Panc1 (cell line): Measurements from ENCODE around the gene OTOG. TPM values are rescaled to one million over a fixed set of nuclear protein-coding genes. Genes with fewer than 3 reads are reported as not detected.

Experiments used
- ATAC-seq: fragments of 200-7000 bp; cut with Tn5 transposase; 2 replicates; pipeline ENCODE4 v1.9.1; 2020; ENCODE audit warnings: mild to moderate bottlenecking, moderate library complexity
- BruUV-seq: library from RNA; stranded (reverse); fragments of 400-500 nt; replicated peaks from 2 replicates; lab custom pipeline; 2021; lab: Mats Ljungman, UMichigan
- CTCF ChIA-PET: fragments of 300-600 bp; sonication (Branson Sonifier 250); formaldehyde crosslinking; loops from one replicate; lab custom pipeline; 2022; ENCODE audit warnings: antibody characterized with exemption; lab: Charles Lee
- POLR2A ChIA-PET: fragments of 300-600 bp; sonication (Branson Sonifier 250); formaldehyde crosslinking; loops from one replicate; lab custom pipeline; 2022; ENCODE audit warnings: antibody characterized with exemption; lab: Charles Lee
- DNase-seq: peaks from one replicate; pipeline ENCODE4 v3.0.0-alpha.2; 2010; ENCODE audit warnings: low read depth, low spot score
- H3K27ac ChIP-seq: 2 replicates; pipeline ENCODE4 v1.5.1; 2011; ENCODE audit warnings: mild to moderate bottlenecking, low read length, inconsistent platforms
- H3K27me3 ChIP-seq: fragments of 200-500 bp; sonication (Bioruptor generic); 2 replicates; pipeline ENCODE4 v1.6.0; 2014; ENCODE audit warnings: low read length, inconsistent platforms; ENCODE audit not compliant: control insufficient read depth, insufficient read depth
- H3K36me3 ChIP-seq: fragments of 200-500 bp; sonication (Bioruptor generic); 2 replicates; pipeline ENCODE4 v1.5.1; 2014; ENCODE audit warnings: inconsistent platforms, mild to moderate bottlenecking, low read length, moderate library complexity; ENCODE audit not compliant: control insufficient read depth, insufficient read depth
- H3K4me1 ChIP-seq: 2 replicates; pipeline ENCODE4 v1.5.1; 2011; ENCODE audit warnings: inconsistent platforms, mild to moderate bottlenecking, low read length, moderate library complexity; ENCODE audit not compliant: control insufficient read depth, insufficient read depth
- H3K4me3 ChIP-seq, 2 experiments: 2 replicates each; pipeline ENCODE4 v1.5.1; 2011 to 2012; ENCODE audit warnings: low read depth in 2 of 2, low read length in 2 of 2, mild to moderate bottlenecking in 2 of 2, inconsistent platforms in 1 of 2, moderate library complexity in 1 of 2
- H3K9me3 ChIP-seq: fragments of 200-500 bp; sonication (Bioruptor generic); 2 replicates; pipeline ENCODE4 v1.5.1; 2014; ENCODE audit warnings: low read depth, mild to moderate bottlenecking, inconsistent platforms, low read length, moderate library complexity; ENCODE audit not compliant: control insufficient read depth, insufficient read depth
- POLR2AphosphoS5 ChIP-seq: IDR thresholded peaks from 2 replicates; pipeline ENCODE4 v1.6.1; 2012; ENCODE audit warnings: mild to moderate bottlenecking, low read depth, low read length, moderate library complexity
- SIN3A ChIP-seq: IDR thresholded peaks from 2 replicates; pipeline ENCODE4 v1.6.1; 2012; ENCODE audit warnings: low read depth, mild to moderate bottlenecking, low read length, moderate library complexity, borderline replicate concordance; ENCODE audit not compliant: insufficient read depth
- TCF7L2 ChIP-seq: IDR thresholded peaks from 2 replicates; pipeline ENCODE4 v1.6.1; 2011; ENCODE audit warnings: mild to moderate bottlenecking, low read depth, low read length, inconsistent platforms
- in situ Hi-C: cut with HindIII; loops from 2 replicates; pipeline ENCODE4 v1.10.0; 2016; ENCODE audit warnings: low sequenced_read_pairs, low pct_unique_long_range_greater_than_20kb
- intact Hi-C: fragments of 100-400 bp; cut with micrococcal nuclease; formaldehyde crosslinking; loops from one replicate; pipeline ENCODE4 v1.10.0; 2022; ENCODE audit not compliant: unreplicated experiment
- total RNA-seq: library from RNA; stranded (reverse); gene quantifications from one replicate; pipeline ENCODE4 v1.2.1, GENCODE V29; 2021; ENCODE audit not compliant: unreplicated experiment
- TF ChIP-seq, protein P1 (sequence below): fragments of 450-650 bp; IDR thresholded peaks from 2 replicates; pipeline ENCODE4 v1.5.1; 2017; ENCODE audit warnings: mild to moderate bottlenecking
- TF ChIP-seq, protein P2 (sequence below), 2 experiments: IDR thresholded peaks; 2 replicates each; pipeline ENCODE4 v1.6.1; 2011 to 2012; ENCODE audit warnings: low read depth in 2 of 2, control low read depth in 1 of 2, low read length in 1 of 2, mild to moderate bottlenecking in 1 of 2, moderate library complexity in 1 of 2; ENCODE audit not compliant: insufficient read depth in 1 of 2

Gene OTOG
- total RNA-seq, 1 experiment from 2014 or later = not detected

DNA sequence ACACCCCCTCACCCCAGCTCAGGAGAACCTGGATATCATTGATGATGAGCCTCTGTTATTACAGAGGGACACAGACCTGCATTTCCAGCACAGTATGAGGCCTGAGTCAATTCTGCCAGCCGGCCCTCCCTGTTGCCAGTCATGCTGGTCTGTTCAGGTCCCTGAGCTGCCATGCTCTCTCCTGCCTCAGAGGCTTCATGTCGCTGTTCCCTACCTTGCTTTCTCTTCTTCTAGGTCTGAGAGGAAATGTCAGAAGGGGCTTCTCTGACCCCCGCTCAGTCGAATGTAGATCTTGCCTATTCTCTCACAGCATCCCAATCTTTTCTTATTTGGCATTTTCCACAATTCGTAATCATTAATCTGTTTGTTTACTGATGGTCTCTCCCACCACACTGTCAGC is 48.6 kb upstream of the OTOG start:
- ATAC-seq (peak; percentile 81), DNase-seq (no peak)
- Histone ChIP-seq H3K4me3 (no peak overlapping the region), H3K36me3 (no peaks in the 10 kb centered on the region), H3K27me3 (peaks cover 3% of the 10 kb centered on the region; the same call in 1 of the 2 replicates), H3K9me3 (no peaks in the 10 kb centered on the region), H3K4me1 (no peaks in the 10 kb centered on the region), H3K27ac (no peak overlapping the region)
- ChIA-PET CTCF (interaction anchor here (0.7 to 1.1 kb wide), 4 partner anchors 13 to 362 kb away, joined by 3 to 4 read pairs (median 3); partner anchors contain the start of gene KCNJ11), POLR2A (no interaction called here)
- in situ Hi-C loops (no loop called here), intact Hi-C loops (no loop called here)
- BruUV-seq = no TSS peak
- no peak for TF ChIP-seq POLR2AphosphoS5
- TF ChIP-seq, protein P1, sequence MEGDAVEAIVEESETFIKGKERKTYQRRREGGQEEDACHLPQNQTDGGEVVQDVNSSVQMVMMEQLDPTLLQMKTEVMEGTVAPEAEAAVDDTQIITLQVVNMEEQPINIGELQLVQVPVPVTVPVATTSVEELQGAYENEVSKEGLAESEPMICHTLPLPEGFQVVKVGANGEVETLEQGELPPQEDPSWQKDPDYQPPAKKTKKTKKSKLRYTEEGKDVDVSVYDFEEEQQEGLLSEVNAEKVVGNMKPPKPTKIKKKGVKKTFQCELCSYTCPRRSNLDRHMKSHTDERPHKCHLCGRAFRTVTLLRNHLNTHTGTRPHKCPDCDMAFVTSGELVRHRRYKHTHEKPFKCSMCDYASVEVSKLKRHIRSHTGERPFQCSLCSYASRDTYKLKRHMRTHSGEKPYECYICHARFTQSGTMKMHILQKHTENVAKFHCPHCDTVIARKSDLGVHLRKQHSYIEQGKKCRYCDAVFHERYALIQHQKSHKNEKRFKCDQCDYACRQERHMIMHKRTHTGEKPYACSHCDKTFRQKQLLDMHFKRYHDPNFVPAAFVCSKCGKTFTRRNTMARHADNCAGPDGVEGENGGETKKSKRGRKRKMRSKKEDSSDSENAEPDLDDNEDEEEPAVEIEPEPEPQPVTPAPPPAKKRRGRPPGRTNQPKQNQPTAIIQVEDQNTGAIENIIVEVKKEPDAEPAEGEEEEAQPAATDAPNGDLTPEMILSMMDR = no peak; the same call in 1 of the 2 replicates
- TF ChIP-seq SIN3A = no peak
- TF ChIP-seq TCF7L2 = no peak
- TF ChIP-seq, protein P2, sequence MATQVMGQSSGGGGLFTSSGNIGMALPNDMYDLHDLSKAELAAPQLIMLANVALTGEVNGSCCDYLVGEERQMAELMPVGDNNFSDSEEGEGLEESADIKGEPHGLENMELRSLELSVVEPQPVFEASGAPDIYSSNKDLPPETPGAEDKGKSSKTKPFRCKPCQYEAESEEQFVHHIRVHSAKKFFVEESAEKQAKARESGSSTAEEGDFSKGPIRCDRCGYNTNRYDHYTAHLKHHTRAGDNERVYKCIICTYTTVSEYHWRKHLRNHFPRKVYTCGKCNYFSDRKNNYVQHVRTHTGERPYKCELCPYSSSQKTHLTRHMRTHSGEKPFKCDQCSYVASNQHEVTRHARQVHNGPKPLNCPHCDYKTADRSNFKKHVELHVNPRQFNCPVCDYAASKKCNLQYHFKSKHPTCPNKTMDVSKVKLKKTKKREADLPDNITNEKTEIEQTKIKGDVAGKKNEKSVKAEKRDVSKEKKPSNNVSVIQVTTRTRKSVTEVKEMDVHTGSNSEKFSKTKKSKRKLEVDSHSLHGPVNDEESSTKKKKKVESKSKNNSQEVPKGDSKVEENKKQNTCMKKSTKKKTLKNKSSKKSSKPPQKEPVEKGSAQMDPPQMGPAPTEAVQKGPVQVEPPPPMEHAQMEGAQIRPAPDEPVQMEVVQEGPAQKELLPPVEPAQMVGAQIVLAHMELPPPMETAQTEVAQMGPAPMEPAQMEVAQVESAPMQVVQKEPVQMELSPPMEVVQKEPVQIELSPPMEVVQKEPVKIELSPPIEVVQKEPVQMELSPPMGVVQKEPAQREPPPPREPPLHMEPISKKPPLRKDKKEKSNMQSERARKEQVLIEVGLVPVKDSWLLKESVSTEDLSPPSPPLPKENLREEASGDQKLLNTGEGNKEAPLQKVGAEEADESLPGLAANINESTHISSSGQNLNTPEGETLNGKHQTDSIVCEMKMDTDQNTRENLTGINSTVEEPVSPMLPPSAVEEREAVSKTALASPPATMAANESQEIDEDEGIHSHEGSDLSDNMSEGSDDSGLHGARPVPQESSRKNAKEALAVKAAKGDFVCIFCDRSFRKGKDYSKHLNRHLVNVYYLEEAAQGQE (IDR thresholded peaks at IDR 0.05; ENCODE audit: insufficient read depth in 1 of 2, low read depth in 2 of 2, low read length in 1 of 2) = no peak

DNA sequence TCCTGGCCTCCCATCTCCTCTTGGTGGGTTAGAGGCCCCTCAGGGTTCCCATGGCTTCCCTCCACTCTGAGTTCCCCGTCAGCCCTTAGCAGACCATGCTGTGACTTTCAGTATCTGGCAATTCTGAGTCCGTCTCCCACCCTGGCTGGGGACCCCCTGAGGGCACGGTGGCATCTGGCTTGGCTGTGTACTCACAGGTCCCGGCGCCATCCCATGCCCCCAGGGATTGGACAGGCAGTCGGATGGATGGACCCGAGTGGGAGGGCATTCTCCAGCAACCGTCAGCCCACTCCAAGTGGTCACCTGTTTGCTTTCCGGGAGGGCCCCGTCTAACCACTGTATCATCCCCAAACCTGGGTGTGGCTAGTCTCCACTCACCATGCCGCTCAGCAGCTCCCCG is 46.4 kb upstream of the OTOG start:
- TF ChIP-seq, protein P1 = no peak
- TF ChIP-seq SIN3A (no peak), TCF7L2 (no peak), POLR2AphosphoS5 (no peak)
- TF ChIP-seq, protein P2 (IDR thresholded peaks at IDR 0.05; ENCODE audit: insufficient read depth in 1 of 2, low read depth in 2 of 2, low read length in 1 of 2) = no peak
- POLR2A ChIA-PET = no interaction called here
- CTCF ChIA-PET = no interaction called here
- no TSS peak for BruUV-seq
- Histone ChIP-seq H3K27me3 (peaks cover 3% of the 10 kb centered on the region; the same call in 1 of the 2 replicates), H3K9me3 (no peaks in the 10 kb centered on the region), H3K36me3 (no peaks in the 10 kb centered on the region), H3K4me3 (no peak overlapping the region), H3K4me1 (no peaks in the 10 kb centered on the region), H3K27ac (no peak overlapping the region)
- in situ Hi-C loops (no loop called here), intact Hi-C loops (loop anchor here (10.0 kb wide), 1 partner anchor 266 kb away; no protein-coding TSS in a partner anchor)
- ATAC-seq (no peak), DNase-seq (no peak)
